Hepatocyte (in vitro differentiated cells): ENCODE data around the gene EML6. TPM values are rescaled to one million over a fixed set of nuclear protein-coding genes. Genes with fewer than 3 reads are reported as not detected.

Experiments used
- DNase-seq: peaks from one replicate; pipeline ENCODE4 v3.0.0-alpha.2; 2016; ENCODE audit warnings: low spot score
- H2AFZ ChIP-seq: fragments of 200-600 bp; sonication (generic); 2 replicates; pipeline ENCODE4 v1.6.0; 2016; ENCODE audit warnings: antibody characterized with exemption, mild to moderate bottlenecking
- H3K27ac ChIP-seq: fragments of 200-600 bp; sonication (generic); 2 replicates; pipeline ENCODE4 v1.5.1; 2016; ENCODE audit warnings: mild to moderate bottlenecking
- H3K27me3 ChIP-seq: fragments of 200-600 bp; sonication (generic); 2 replicates; pipeline ENCODE4 v1.6.1; 2016
- H3K36me3 ChIP-seq: fragments of 200-600 bp; sonication (generic); replicated peaks from 2 replicates; pipeline ENCODE4 v1.5.1; 2016; ENCODE audit warnings: low read depth; ENCODE audit not compliant: insufficient read depth
- H3K4me1 ChIP-seq: fragments of 200-600 bp; sonication (generic); 2 replicates; pipeline ENCODE4 v1.5.1; 2016; ENCODE audit warnings: mild to moderate bottlenecking, moderate library complexity; ENCODE audit not compliant: insufficient read depth
- H3K4me2 ChIP-seq: fragments of 200-600 bp; sonication (generic); 2 replicates; pipeline ENCODE4 v1.6.0; 2016
- H3K4me3 ChIP-seq: fragments of 200-600 bp; sonication (generic); 2 replicates; pipeline ENCODE4 v1.5.1; 2016; ENCODE audit warnings: mild to moderate bottlenecking
- H3K79me2 ChIP-seq: fragments of 200-600 bp; sonication (generic); 2 replicates; pipeline ENCODE4 v1.6.0; 2017; ENCODE audit warnings: mild to moderate bottlenecking
- H3K9me2 ChIP-seq: fragments of 200-600 bp; sonication (generic); replicated peaks from 2 replicates; pipeline ENCODE4 v1.6.0; 2017; ENCODE audit warnings: mild to moderate bottlenecking; ENCODE audit not compliant: insufficient read depth
- H3K9me3 ChIP-seq: fragments of 200-600 bp; sonication (generic); 2 replicates; pipeline ENCODE4 v1.5.1; 2016; ENCODE audit warnings: low read depth, mild to moderate bottlenecking
- H4K20me1 ChIP-seq: fragments of 200-600 bp; sonication (generic); 2 replicates; pipeline ENCODE4 v1.6.0; 2016; ENCODE audit warnings: mild to moderate bottlenecking; ENCODE audit not compliant: insufficient read depth, poor library complexity, severe bottlenecking
- EZH2 ChIP-seq: fragments of 200-600 bp; sonication (generic); IDR thresholded peaks from 2 replicates; pipeline ENCODE4 v1.6.1; 2016; ENCODE audit warnings: antibody characterized with exemption, mild to moderate bottlenecking, borderline replicate concordance
- EZH2phosphoT487 ChIP-seq: fragments of 200-600 bp; sonication (generic); IDR thresholded peaks from one replicate; pipeline ENCODE4 v1.6.1; 2018; ENCODE audit warnings: antibody characterized with exemption, mild to moderate bottlenecking, low read depth, moderate library complexity; ENCODE audit not compliant: unreplicated experiment, severe bottlenecking
- WGBS: methylation state at CpG from one replicate; pipeline ENCODE4 v1.1.6; 2016; ENCODE audit warnings: low lambda C conversion rate; ENCODE audit errors: missing lambda C conversion rate; 5-methylcytosine and 5-hydroxymethylcytosine counted together
- polyA plus RNA-seq: library from polyadenylated mRNA; unstranded; fragments of >200 nt; fragmentation: Nextera tagmentation; extraction: Ambion mirVana; gene quantifications from 2 replicates; pipeline ENCODE4 v1.2.1, GENCODE V29; 2016
- total RNA-seq: library from RNA; depleted of rRNA; stranded (reverse); fragments of >200 nt; gene quantifications from 2 replicates; pipeline ENCODE4 v1.2.3, GENCODE V29; 2014
- TF ChIP-seq, protein P1 (sequence below): fragments of 200-600 bp; sonication (generic); IDR thresholded peaks from 2 replicates; pipeline ENCODE4 v1.5.1; 2016; ENCODE audit warnings: antibody characterized with exemption, mild to moderate bottlenecking; ENCODE audit not compliant: poor library complexity

The EML6 gene
- total and polyA plus RNA-seq, 2 experiments from 2014 or later: 1.9 to 4.0 TPM

DNA sequence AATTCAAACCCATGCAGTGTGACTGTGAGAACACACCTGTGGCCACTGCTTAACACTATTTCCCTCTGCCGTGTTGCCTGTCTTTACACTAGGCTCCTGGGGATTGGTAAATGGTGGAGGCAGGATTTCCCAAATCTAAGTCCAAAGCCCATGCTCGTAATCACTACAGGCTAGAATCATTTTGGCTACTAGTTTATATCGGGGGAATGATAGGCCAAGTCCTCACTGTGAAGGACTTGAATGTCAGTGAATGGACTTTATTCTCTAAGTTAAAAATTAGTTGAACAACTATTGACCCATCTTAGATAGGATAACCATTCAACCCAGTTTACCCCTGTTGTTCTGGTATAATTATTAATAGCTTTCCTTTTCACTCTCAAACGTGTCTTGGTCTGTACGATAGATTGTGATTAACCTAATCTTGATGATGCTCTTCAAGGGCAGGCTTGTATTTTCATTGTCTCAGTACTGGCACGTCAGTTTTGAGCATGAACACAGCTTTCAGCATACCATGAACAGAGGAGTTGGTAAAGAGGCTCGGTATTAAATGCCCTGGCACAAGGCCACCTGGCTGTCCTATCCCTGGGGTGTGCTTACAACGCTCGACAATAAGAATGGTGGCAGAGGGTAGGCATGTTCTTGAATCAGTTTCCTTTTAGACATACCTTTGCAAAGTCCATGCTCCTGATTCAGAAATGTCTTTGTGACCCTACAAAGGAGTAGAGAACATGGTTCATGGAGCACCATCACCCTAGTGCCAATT lies 177.9 kb downstream of the EML6 start:
- no peak overlapping the region for H3K4me3 ChIP-seq
- no peak for TF ChIP-seq EZH2phosphoT487
- no peaks in the 10 kb centered on the region for H3K9me2 ChIP-seq
- 68% methylated on average over 9 of the region's 9 CpGs for WGBS
- no peaks in the 10 kb centered on the region for H3K79me2 ChIP-seq
- H2AFZ ChIP-seq: no peak overlapping the region
- H4K20me1 ChIP-seq: no peaks in the 10 kb centered on the region
- H3K4me2 ChIP-seq: no peak overlapping the region
- no peaks in the 10 kb centered on the region for H3K36me3 ChIP-seq
- peaks cover 13% of the 10 kb centered on the region for H3K4me1 ChIP-seq
- H3K27me3 ChIP-seq: no peaks in the 10 kb centered on the region
- no peaks in the 10 kb centered on the region for H3K9me3 ChIP-seq
- no peak overlapping the region for H3K27ac ChIP-seq
- DNase-seq: no peak

DNA sequence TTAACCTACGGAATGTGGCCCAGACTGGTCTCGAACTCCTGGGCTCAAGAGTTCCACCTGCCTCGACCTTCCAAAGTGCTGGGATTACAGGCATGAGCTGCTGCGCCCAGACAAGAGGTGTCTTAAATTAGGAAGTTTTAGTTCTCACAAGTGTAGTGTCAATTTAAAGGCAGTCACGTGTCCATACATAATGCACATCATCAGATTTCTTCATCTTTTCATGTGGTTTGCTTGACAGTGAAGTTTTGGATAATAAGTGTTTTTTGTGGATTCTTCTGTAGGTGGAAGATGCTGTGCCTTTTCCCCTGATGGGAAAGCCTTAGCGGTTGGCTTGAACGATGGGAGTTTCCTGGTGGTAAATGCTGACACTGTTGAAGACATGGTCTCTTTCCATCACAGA lies 179.3 kb downstream of the EML6 start:
- TF ChIP-seq EZH2: no peak
- TF ChIP-seq, protein P1, sequence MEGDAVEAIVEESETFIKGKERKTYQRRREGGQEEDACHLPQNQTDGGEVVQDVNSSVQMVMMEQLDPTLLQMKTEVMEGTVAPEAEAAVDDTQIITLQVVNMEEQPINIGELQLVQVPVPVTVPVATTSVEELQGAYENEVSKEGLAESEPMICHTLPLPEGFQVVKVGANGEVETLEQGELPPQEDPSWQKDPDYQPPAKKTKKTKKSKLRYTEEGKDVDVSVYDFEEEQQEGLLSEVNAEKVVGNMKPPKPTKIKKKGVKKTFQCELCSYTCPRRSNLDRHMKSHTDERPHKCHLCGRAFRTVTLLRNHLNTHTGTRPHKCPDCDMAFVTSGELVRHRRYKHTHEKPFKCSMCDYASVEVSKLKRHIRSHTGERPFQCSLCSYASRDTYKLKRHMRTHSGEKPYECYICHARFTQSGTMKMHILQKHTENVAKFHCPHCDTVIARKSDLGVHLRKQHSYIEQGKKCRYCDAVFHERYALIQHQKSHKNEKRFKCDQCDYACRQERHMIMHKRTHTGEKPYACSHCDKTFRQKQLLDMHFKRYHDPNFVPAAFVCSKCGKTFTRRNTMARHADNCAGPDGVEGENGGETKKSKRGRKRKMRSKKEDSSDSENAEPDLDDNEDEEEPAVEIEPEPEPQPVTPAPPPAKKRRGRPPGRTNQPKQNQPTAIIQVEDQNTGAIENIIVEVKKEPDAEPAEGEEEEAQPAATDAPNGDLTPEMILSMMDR: no peak
- TF ChIP-seq EZH2phosphoT487: no peak
- H2AFZ ChIP-seq: no peak overlapping the region
- no peaks in the 10 kb centered on the region for H3K27me3 ChIP-seq
- H3K9me2 ChIP-seq: no peaks in the 10 kb centered on the region
- H3K4me1 ChIP-seq: peaks cover 13% of the 10 kb centered on the region
- H3K36me3 ChIP-seq: no peaks in the 10 kb centered on the region
- no peaks in the 10 kb centered on the region for H3K9me3 ChIP-seq
- H3K79me2 ChIP-seq: no peaks in the 10 kb centered on the region
- H3K4me2 ChIP-seq: no peak overlapping the region
- H3K4me3 ChIP-seq: no peak overlapping the region
- H3K27ac ChIP-seq: no peak overlapping the region
- DNase-seq: no peak
- 94% methylated on average over 7 of the region's 7 CpGs for WGBS
- H4K20me1 ChIP-seq: no peaks in the 10 kb centered on the region

DNA sequence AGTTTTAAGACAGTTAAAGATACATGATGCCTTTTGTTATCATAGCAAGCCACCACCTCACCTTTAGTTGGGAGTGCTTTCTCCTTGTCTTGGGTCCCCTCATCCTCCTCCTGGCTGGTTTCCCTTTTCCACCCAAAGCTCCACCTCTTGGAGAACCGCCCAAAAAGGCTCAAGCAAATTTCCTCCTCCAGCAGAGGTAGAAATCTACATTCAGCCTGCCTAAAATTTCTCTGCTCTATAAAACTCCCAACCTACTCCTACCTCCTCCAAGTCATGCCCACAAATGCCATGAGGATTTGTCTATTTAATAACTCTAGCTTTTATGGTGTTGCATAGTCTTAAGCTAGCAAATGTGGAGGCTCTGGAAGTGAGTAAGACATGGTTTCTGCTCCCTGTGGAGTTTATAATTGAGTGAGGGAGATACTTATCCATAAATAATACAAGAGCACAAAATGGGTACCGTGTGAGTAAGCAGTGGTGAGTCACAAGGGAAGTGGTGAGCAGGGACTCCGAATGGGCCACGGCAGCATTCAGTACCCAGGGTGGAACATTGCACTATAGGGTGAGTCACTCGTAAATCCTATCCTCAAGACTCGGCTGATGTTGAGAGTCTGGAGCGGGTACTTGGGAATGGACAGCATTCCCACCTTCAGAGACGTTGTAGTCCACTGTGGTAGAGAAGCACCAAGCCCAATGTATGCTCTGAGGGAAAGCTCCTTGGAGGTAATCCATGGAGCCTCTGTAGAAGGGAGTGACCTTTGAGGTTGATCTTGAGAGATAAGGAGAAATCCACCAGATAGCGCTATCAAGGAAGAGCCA lies 180.5 kb downstream of the EML6 start:
- H3K9me2 ChIP-seq: no peaks in the 10 kb centered on the region
- H3K79me2 ChIP-seq: no peaks in the 10 kb centered on the region
- peaks cover 13% of the 10 kb centered on the region for H3K4me1 ChIP-seq
- no peaks in the 10 kb centered on the region for H4K20me1 ChIP-seq
- peak; percentile 77 for DNase-seq
- peak overlapping the region; percentile 91 for H3K27ac ChIP-seq
- no peak for TF ChIP-seq EZH2
- TF ChIP-seq, protein P1: no peak
- WGBS: 69% methylated on average over 9 of the region's 9 CpGs
- no peaks in the 10 kb centered on the region for H3K9me3 ChIP-seq
- H3K4me3 ChIP-seq: no peak overlapping the region
- H3K4me2 ChIP-seq: peak overlapping the region; percentile 39
- no peaks in the 10 kb centered on the region for H3K36me3 ChIP-seq
- peak overlapping the region; percentile 25 for H2AFZ ChIP-seq
- no peaks in the 10 kb centered on the region for H3K27me3 ChIP-seq

DNA sequence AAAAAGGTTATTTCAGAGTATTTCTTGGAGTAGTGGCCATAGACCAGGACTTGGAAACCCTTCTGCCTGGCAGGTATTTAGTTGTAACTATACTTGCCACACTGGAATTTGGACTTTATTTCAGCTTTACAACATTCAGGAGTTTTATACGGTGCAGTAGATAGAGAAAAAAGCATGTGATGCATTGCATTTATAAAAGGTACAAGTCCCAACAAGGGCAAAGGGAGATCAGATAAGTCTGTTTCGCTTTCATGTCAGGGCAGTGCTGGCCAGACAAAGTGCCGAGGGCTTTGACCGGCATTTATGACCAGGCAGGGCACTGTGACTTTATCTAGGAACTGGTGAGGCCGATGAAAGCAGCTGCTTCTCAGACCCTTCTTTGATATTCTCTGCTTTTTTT lies 181.4 kb downstream of the EML6 start:
- Histone ChIP-seq H3K4me3 (no peak overlapping the region), H3K9me3 (no peaks in the 10 kb centered on the region), H3K4me2 (peak overlapping the region; percentile 18), H3K27me3 (no peaks in the 10 kb centered on the region), H3K36me3 (no peaks in the 10 kb centered on the region), H4K20me1 (no peaks in the 10 kb centered on the region), H3K9me2 (no peaks in the 10 kb centered on the region), H3K79me2 (no peaks in the 10 kb centered on the region), H3K27ac (peak overlapping the region; percentile 91), H3K4me1 (peaks cover 13% of the 10 kb centered on the region), H2AFZ (no peak overlapping the region)
- peak; percentile 76 for DNase-seq
- WGBS: 46% methylated on average over 5 of the region's 5 CpGs
- no peak for TF ChIP-seq EZH2
- TF ChIP-seq, protein P1: no peak
- no peak for TF ChIP-seq EZH2phosphoT487
